Hepatocyte (in vitro differentiated cells): ENCODE results near the gene SLC30A1.

Experiments
- EZH2 ChIP-seq: fragments of 200-600 bp; sonication (generic); IDR thresholded peaks from 2 replicates; pipeline ENCODE4 v1.6.1; 2016; ENCODE audit warnings: antibody characterized with exemption, mild to moderate bottlenecking, borderline replicate concordance
- TF ChIP-seq, protein P1 (sequence below): fragments of 200-600 bp; sonication (generic); IDR thresholded peaks from 2 replicates; pipeline ENCODE4 v1.5.1; 2016; ENCODE audit warnings: antibody characterized with exemption, mild to moderate bottlenecking; ENCODE audit not compliant: poor library complexity

DNA sequence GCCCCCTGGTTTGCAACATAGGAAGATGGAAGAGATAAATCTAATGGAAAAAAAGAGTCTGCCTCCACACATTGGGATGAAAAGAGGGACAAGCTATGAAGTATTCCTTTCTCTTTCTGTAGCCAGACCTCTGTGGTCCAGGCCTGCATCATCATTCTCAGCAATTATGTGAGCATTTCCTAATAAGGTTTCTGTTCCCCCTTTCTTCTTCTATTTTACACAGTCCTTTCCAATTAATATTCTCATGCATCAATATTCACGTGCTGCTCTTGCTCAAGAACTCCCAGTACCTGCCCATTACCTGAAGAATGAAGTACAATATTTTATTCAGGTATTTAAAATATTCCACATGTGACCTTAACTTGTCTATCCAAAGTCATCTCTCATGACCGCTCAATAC lies 8.2 kb upstream of the SLC30A1 start:
- TF ChIP-seq, protein P1, sequence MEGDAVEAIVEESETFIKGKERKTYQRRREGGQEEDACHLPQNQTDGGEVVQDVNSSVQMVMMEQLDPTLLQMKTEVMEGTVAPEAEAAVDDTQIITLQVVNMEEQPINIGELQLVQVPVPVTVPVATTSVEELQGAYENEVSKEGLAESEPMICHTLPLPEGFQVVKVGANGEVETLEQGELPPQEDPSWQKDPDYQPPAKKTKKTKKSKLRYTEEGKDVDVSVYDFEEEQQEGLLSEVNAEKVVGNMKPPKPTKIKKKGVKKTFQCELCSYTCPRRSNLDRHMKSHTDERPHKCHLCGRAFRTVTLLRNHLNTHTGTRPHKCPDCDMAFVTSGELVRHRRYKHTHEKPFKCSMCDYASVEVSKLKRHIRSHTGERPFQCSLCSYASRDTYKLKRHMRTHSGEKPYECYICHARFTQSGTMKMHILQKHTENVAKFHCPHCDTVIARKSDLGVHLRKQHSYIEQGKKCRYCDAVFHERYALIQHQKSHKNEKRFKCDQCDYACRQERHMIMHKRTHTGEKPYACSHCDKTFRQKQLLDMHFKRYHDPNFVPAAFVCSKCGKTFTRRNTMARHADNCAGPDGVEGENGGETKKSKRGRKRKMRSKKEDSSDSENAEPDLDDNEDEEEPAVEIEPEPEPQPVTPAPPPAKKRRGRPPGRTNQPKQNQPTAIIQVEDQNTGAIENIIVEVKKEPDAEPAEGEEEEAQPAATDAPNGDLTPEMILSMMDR: no peak
- TF ChIP-seq EZH2: no peak
